Ishikawa (cell line): ENCODE results near the gene ITPRID2.

Experiments used
- CEBPB ChIP-seq: IDR thresholded peaks from 2 replicates; pipeline ENCODE4 v1.6.1; 2012
- CREB1 ChIP-seq: IDR thresholded peaks from 2 replicates; pipeline ENCODE4 v1.6.1; 2012; ENCODE audit warnings: low read depth
- EGR1 ChIP-seq: IDR thresholded peaks from 2 replicates; pipeline ENCODE4 v1.6.1; 2012
- EP300 ChIP-seq: IDR thresholded peaks from 2 replicates; pipeline ENCODE4 v1.6.1; 2012; ENCODE audit warnings: borderline replicate concordance
- FOXM1 ChIP-seq: IDR thresholded peaks from 2 replicates; pipeline ENCODE4 v1.6.1; 2012; ENCODE audit warnings: low read depth, borderline replicate concordance
- MAX ChIP-seq: IDR thresholded peaks from 2 replicates; pipeline ENCODE4 v1.6.1; 2012
- NFIC ChIP-seq: IDR thresholded peaks from 2 replicates; pipeline ENCODE4 v1.6.1; 2012
- RAD21 ChIP-seq: IDR thresholded peaks from 2 replicates; pipeline ENCODE4 v1.6.1; 2012; ENCODE audit warnings: low read depth
- TAF1 ChIP-seq: IDR thresholded peaks from 2 replicates; pipeline ENCODE4 v1.6.1; 2012; ENCODE audit warnings: low read depth, mild to moderate bottlenecking
- TCF12 ChIP-seq: IDR thresholded peaks from 2 replicates; pipeline ENCODE4 v1.6.1; 2012; ENCODE audit warnings: low read depth
- TEAD4 ChIP-seq: IDR thresholded peaks from 2 replicates; pipeline ENCODE4 v1.6.1; 2012
- YY1 ChIP-seq: IDR thresholded peaks from 2 replicates; pipeline ENCODE4 v1.6.1; 2012; ENCODE audit warnings: low read depth
- ZBTB7A ChIP-seq: IDR thresholded peaks from 2 replicates; pipeline ENCODE4 v1.6.1; 2012; ENCODE audit warnings: low read depth
- TF ChIP-seq, protein P1 (sequence below): IDR thresholded peaks from 2 replicates; pipeline ENCODE4 v1.6.1; 2012
- TF ChIP-seq, protein P2 (sequence below): IDR thresholded peaks from 2 replicates; pipeline ENCODE4 v1.6.1; 2012; ENCODE audit warnings: low read depth, mild to moderate bottlenecking

ITPRID2 gene

DNA sequence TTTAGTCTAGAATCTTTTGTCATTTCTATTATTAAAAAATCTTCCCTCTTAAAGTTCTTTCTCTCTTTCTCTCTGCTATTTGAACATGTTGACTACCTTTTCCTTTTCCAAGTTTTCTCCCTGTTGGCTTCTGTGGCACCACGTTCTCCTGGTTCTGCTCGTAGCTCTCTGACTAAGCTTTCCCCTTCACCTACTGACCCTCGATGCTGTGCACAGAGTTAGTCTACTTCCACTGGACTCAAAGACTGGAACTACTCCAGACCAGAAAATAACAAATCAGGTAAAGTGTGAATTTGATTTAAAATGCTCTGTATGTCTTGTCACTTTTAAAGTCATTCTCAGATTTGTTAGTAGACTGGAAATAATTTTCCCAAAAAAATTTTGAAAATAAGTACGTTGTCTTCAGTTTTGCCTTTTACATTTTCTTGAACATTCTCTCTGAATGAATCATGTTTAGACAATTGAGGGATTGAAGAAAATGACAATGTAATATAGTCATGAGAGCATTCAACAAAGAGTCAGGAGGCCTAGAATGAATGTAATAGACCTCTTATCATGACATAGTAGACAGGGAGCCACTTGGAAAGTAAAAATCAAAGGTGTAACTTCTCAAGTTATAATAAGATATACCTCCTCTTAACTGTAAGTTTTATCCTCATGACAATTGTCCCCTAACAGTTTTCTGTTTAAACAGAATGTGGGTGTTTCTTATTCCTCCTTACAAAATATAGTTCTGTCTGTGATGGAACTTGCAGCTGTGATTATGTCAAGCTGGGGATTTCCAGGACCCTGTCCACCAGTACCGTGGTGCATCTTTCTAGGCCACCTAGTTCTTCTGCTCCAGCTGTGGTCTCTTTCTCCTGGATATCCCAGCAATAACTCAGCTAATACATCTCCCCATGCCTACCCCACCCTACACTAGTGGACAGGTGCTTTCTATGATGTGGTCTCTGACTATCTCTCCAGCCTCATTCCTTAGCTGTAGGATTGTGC, 25.5 kb downstream of the ITPRID2 start:
- TF ChIP-seq RAD21 (no peak), TCF12 (no peak), EP300 (no peak), CREB1 (no peak), CEBPB (no peak), EGR1 (no peak), NFIC (no peak), MAX (no peak), TEAD4 (no peak), YY1 (no peak), FOXM1 (no peak), TAF1 (no peak), ZBTB7A (no peak)
- TF ChIP-seq, protein P1, sequence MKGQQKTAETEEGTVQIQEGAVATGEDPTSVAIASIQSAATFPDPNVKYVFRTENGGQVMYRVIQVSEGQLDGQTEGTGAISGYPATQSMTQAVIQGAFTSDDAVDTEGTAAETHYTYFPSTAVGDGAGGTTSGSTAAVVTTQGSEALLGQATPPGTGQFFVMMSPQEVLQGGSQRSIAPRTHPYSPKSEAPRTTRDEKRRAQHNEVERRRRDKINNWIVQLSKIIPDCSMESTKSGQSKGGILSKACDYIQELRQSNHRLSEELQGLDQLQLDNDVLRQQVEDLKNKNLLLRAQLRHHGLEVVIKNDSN: no peak
- TF ChIP-seq, protein P2, sequence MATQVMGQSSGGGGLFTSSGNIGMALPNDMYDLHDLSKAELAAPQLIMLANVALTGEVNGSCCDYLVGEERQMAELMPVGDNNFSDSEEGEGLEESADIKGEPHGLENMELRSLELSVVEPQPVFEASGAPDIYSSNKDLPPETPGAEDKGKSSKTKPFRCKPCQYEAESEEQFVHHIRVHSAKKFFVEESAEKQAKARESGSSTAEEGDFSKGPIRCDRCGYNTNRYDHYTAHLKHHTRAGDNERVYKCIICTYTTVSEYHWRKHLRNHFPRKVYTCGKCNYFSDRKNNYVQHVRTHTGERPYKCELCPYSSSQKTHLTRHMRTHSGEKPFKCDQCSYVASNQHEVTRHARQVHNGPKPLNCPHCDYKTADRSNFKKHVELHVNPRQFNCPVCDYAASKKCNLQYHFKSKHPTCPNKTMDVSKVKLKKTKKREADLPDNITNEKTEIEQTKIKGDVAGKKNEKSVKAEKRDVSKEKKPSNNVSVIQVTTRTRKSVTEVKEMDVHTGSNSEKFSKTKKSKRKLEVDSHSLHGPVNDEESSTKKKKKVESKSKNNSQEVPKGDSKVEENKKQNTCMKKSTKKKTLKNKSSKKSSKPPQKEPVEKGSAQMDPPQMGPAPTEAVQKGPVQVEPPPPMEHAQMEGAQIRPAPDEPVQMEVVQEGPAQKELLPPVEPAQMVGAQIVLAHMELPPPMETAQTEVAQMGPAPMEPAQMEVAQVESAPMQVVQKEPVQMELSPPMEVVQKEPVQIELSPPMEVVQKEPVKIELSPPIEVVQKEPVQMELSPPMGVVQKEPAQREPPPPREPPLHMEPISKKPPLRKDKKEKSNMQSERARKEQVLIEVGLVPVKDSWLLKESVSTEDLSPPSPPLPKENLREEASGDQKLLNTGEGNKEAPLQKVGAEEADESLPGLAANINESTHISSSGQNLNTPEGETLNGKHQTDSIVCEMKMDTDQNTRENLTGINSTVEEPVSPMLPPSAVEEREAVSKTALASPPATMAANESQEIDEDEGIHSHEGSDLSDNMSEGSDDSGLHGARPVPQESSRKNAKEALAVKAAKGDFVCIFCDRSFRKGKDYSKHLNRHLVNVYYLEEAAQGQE: no peak

DNA sequence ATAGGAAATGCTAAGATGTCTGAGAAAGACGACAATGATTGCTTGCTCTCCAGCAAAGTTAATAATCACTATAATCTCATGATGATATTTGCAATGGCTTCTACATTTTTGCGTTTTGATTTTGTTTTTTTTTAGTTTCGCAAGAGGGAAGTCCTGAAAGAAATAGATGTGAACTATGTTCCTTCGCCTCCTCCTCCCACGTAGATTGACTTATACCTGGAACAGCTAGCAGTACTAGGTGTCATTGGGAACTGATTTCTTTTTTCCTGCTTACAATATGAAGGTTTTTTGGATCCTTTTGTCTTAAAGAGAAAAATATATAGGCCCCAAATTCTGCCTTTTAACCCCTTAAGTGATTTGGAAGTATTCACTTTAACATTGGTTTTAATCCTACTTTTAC, 26.7 kb downstream of the ITPRID2 start:
- TF ChIP-seq CEBPB (no peak), EGR1 (no peak), ZBTB7A (no peak), MAX (no peak), FOXM1 (no peak), RAD21 (no peak), TCF12 (no peak), CREB1 (no peak), YY1 (no peak), TAF1 (no peak), NFIC (no peak), TEAD4 (no peak), EP300 (no peak)
- TF ChIP-seq, protein P2: no peak
- TF ChIP-seq, protein P1: no peak

DNA sequence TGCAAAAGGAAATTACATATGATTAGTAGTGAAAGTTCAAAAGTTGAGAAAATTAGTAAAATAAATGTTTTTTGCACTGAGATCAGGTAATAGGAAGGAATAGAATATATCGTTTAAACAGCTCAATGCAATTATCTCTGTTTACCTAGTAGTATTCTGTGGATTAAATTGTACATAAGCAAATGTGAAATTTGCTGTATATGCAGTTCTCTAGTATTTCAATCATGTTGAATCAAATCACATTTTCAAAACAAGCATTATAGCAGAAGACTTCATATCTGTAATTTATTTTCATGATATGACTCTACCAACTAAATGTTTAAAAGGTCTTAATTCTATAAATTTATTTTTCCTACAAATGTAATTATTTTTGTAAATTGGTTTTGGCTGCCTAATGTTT, 31.6 kb downstream of the ITPRID2 start:
- no peak for TF ChIP-seq TEAD4
- no peak for TF ChIP-seq TAF1
- TF ChIP-seq, protein P1: no peak

DNA sequence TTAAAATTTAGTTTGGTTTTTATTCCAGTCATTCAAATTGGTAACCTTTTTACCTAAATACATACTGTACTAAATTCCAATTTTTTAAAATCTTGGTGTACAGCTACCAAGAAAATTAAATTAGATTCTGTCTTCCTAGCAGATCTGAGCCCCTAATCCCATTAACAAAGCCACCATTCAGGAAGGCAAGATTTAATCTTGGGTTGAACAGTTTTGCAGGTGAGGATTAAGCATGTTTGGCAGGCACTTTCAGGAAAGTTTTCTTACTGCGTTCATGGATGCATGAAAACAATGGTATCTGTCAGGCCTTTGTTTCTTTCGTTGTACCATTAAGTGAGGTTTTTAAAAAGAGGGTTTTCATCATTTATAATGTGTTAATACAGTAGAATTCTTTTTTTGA, 32.8 kb downstream of the ITPRID2 start:
- TF ChIP-seq TCF12 (0 out of 2 replicates have a peak, but pooled peaks have one; percentile 30), FOXM1 (no peak), CREB1 (no peak), TAF1 (no peak), NFIC (0 out of 2 replicates have a peak, but pooled peaks have one; percentile 42)

GRCh38 chr2:181934694-181935093, 43.2 kb downstream of the ITPRID2 start:
- TF ChIP-seq YY1 (no peak), RAD21 (no peak), ZBTB7A (no peak), EP300 (no peak), CEBPB (no peak), TCF12 (no peak), NFIC (no peak)
- TF ChIP-seq, protein P1: no peak
